ENCODE results near the gene USP36.
"Not testable (repeated sequence)": the region's sequence is repeated elsewhere in the genome, so short reads cannot be mapped to it uniquely, and the experiment has no call there.

Gene USP36

GRCh38 chr17:78840780-78841611 is at the start of gene USP36:
USP36 (minus strand) TSS chr17:78840814; CDS start chr17:78836363, 4,451 bp downstream.
- peak; percentile 99 for DNase-seq (ENCODE audit: low spot score)

GRCh38 chr17:78890096-78890495 is 49.5 kb upstream of the USP36 start:
- DNase-seq (ENCODE audit: low spot score) = not testable (repeated sequence)

GRCh38 chr17:78889531-78889930 is 48.9 kb upstream of the USP36 start:
- no peak for DNase-seq (ENCODE audit: low spot score)

GRCh38 chr17:78888941-78889518 is 48.4 kb upstream of the USP36 start:
- no peak for DNase-seq (ENCODE audit: low spot score)

GRCh38 chr17:78886954-78887353 is 46.3 kb upstream of the USP36 start:
- no peak for DNase-seq (ENCODE audit: low spot score)

GRCh38 chr17:78885956-78886355 is 45.3 kb upstream of the USP36 start:
- DNase-seq (ENCODE audit: low spot score) = no peak

GRCh38 chr17:78884876-78885667 is 44.5 kb upstream of the USP36 start:
- DNase-seq (ENCODE audit: low spot score) = no peak

GRCh38 chr17:78884148-78884825 is 43.7 kb upstream of the USP36 start:
- peak; percentile 79 for DNase-seq (ENCODE audit: low spot score)

GRCh38 chr17:78883533-78884131 is 43.0 kb upstream of the USP36 start:
- peak; percentile 95 for DNase-seq (ENCODE audit: low spot score)

GRCh38 chr17:78883089-78883532 is 42.5 kb upstream of the USP36 start:
- DNase-seq (ENCODE audit: low spot score) = no peak

- no peak for DNase-seq (ENCODE audit: low spot score)
These were observed 42.0 kb upstream of the USP36 start for GRCh38 chr17:78882540-78883088.

- no peak for DNase-seq (ENCODE audit: low spot score)
These were observed 39.1 kb upstream of the USP36 start for GRCh38 chr17:78879635-78880186.

GRCh38 chr17:78878871-78879527 is 38.4 kb upstream of the USP36 start:
- no peak for DNase-seq (ENCODE audit: low spot score)

- DNase-seq (ENCODE audit: low spot score) = no peak
These were observed 37.6 kb upstream of the USP36 start for GRCh38 chr17:78878261-78878660.

GRCh38 chr17:78876954-78877517 is 36.4 kb upstream of the USP36 start:
- DNase-seq (ENCODE audit: low spot score) = not testable (repeated sequence)

- DNase-seq (ENCODE audit: low spot score) = no peak
These were observed 35.5 kb upstream of the USP36 start for GRCh38 chr17:78876094-78876597.

GRCh38 chr17:78875363-78876093 is 34.9 kb upstream of the USP36 start:
- DNase-seq (ENCODE audit: low spot score) = no peak

GRCh38 chr17:78873519-78874340 is 33.1 kb upstream of the USP36 start:
- peak; percentile 86 for DNase-seq (ENCODE audit: low spot score)

Data from putamen (tissue), 1 donor.